ELR (cell line): ENCODE data around the gene RAD21L1.
A peak's percentile ranks its signal among the peaks of the same experiment; 100 is the strongest.

Experiments
- DNase-seq: peaks from one replicate; pipeline ENCODE4 v3.0.0-alpha.2; 2015; ENCODE audit warnings: low read depth

Gene RAD21L1

GRCh38 chr20:1225783-1226654 is at the start of gene RAD21L1:
Gene RAD21L1, plus strand, starts transcription at chr20:1226044. Its CDS starts 2,410 bp downstream, at chr20:1228454.
- DNase-seq: peak; percentile 75

- peak; percentile 31 for DNase-seq
Observed at GRCh38 chr20:1177680-1178079, 48.2 kb upstream of the RAD21L1 start.

- DNase-seq: no peak
Observed at GRCh38 chr20:1178103-1178502, 47.7 kb upstream of the RAD21L1 start.

DNA sequence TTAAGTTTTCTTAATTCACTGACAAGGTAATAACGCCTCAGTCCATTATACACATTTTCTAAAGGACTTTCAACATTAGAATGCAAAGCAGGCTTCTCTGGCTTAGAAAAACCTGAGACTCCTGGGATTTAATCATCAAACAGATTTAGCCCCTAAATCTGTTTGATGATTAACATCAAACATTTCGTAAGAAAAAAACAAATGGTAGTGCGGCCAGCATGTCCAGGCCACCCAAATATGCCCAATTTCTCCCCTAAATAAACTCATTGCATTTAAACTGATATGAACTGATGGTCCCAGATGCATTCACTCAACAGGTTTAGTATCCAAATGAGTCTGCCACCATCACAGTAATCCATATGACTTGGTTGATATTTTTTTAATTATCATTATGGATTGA is 47.2 kb upstream of the RAD21L1 start:
- no peak for DNase-seq

GRCh38 chr20:1180949-1181348 is 44.9 kb upstream of the RAD21L1 start:
- no peak for DNase-seq

- DNase-seq: no peak
Observed at GRCh38 chr20:1182106-1182505, 43.7 kb upstream of the RAD21L1 start.

DNA sequence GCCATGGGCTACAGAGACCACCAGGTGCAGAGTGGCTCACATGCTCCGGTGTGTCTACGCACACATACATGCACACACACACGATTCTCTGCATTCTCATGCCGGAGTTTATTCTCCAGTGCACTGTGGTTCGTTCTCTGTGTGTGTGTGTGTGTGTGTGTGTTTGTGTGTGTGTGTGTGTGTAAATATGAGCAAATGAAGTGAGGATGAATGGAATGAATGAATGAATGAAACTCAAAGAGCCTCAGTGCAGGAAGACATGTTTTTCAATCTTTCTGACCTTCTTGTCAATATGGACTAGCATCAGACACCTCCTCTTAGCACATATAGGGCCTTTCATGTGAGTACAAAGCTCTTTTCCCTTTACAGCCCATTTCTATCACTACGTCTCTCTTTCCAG is 42.7 kb upstream of the RAD21L1 start:
- DNase-seq: no peak

- no peak for DNase-seq
Observed at GRCh38 chr20:1184260-1184637, 41.6 kb upstream of the RAD21L1 start.

DNA sequence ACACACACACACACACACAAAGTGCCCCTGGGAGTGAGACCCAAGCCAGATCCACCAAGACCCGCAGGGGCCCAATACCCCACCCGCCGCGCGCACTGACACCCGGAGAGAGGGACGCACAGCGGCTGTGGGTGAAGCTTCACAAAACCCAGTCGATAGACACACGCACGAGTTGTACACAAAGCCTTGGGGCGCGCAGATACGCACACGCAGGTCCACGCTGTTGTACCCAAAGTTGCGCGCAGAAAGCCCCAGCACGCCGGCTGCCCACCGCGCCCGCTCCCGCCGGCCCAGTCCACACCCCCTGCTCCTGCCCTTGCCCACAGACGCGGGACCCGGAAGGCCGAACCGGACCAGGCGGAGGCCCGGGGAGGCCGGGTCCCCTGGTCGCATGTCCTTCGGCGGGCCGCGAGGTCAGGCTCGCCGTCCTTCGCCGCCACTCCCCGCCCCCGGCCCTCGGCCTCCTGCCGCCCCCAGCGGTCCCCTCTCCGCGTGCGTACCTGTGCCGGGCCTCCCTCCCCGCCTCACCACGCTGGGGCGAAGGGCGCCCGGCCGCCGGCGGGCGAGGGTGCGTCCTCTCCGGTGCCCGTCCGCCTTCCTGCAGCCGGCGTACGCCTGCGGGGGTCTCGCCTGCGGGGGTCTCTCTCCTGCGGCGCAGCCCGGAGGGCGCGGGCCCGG is 41.1 kb upstream of the RAD21L1 start, which contains the start of gene TMEM74B:
TMEM74B (minus strand) TSS at position 344 of the 678 bp plus-strand sequence. CDS start 1,180 bp downstream, outside the sequence.
- DNase-seq: no peak

- DNase-seq: no peak
Observed at GRCh38 chr20:1185316-1185741, 40.5 kb upstream of the RAD21L1 start.

DNA sequence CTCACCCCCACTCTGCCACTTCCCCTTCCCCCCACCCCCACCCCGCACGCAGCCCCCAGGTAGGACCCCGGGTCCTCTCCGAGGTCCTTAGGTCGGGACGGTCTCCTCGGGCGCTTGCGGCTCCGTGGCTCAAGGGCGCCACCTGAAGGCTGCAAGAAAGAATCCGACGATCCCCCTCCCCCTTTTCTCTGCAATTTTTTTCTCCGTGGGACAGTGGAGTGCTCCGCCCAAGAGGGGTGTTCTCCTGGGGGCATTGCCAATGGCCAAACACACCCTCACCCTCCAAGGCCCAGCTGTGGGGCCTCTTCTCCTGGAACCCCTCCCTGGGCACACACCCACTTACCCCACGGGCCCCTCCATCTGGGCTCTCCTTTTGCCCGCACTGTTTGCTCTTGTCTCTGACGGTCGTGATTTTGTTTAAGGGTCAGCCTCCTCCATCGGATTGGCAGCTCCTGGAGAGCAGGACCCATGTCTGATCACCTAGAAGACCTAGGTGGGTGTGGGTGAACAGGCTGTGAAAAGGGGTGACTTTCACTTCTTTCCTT is 40.0 kb upstream of the RAD21L1 start:
- DNase-seq: peak; percentile 59

DNA sequence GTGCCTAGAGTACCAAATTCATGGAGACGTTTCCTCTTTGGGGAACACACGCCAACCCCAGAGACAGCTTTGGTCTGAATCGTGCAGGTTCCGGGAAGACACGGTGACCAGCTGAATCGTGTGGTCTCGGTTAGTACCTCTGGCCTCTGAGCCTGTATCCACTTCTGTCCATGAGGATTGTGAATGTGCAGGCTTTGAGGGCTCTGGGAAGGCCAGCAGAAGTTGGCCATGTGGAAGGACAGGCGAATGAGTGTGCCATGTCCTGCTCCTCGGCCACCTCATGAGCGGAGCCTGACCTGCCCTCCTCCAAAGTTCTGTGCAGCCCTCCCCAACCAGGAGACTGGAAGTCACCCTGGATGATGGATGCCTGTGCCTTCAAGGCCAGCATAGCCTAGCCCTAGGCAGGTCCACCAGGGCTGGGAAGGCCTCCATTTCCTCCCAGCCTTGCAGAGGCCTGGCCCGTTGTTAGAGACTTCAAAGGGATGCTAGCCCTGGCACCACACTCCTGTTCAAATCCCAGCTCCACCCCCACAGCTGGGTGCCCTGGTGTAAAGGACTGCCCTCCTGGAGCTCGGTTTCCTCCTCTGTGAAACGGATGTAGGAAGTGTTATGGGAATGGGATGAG is 39.4 kb upstream of the RAD21L1 start:
- no peak for DNase-seq

- DNase-seq: no peak
Observed at GRCh38 chr20:1187605-1188171, 38.2 kb upstream of the RAD21L1 start.

GRCh38 chr20:1188347-1188746 is 37.5 kb upstream of the RAD21L1 start:
- DNase-seq: no peak

- DNase-seq: no peak
Observed at GRCh38 chr20:1189827-1190226, 36.0 kb upstream of the RAD21L1 start.

- no peak for DNase-seq
Observed at GRCh38 chr20:1190847-1191246, 35.0 kb upstream of the RAD21L1 start.

DNA sequence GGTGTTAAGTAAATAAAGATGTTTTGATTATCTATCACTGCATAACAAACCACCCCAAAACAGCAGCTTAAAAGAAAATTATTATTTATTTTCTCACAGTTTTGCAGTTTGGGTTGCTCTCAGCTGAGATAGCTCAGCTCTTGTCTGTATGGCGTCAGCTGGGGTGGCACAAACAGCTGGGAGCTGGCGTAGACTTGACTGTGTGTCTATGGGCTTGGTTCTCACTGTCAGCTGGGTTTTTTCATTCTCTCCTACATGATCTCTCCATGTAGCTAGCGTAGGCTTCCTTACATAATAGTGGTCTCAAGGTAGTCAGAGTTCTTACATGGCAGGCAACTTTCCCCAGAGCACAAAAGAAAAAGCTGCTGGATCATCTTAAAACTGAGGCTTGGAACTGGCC is 34.5 kb upstream of the RAD21L1 start:
- no peak for DNase-seq

- DNase-seq: no peak
Observed at GRCh38 chr20:1195226-1195625, 30.6 kb upstream of the RAD21L1 start.

DNA sequence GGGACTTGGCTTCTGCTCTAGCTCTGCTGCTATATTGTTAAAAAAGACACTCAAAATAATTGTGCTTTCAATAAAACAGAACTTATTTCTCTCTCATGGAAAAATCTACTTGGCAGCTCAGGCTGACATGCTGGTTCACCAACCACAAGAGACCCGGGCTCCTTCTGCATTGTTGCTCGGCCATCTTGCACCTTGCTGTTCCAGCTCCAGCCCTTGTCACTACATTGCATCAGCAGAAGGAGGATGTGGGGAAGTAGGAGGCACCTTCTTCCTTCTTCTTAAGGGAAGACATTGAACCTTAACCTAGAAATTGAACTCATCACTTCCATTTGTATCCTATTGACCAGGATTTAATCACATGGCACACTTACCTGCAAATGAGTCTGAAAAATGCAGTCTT is 29.2 kb upstream of the RAD21L1 start:
- no peak for DNase-seq

- DNase-seq: no peak
Observed at GRCh38 chr20:1197801-1198200, 28.0 kb upstream of the RAD21L1 start.

DNA sequence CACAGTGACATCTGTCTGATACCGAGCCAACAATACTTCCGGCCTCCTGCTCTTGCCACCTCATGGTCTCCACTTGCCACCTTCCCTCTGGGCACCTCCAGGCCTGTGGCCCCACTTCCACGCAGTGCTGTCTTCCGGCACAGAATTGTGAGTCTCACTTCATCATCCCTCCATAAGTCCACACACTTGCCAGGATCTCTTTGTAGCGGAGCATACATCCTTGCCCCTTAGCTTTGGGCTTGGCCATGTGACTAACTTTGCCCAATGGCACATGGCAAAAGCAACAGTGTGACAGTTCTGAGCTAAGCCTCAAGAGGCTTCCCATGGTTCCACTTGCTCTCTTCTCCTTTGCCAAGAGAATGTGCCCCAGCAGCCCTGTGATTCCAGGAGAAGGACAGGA is 27.1 kb upstream of the RAD21L1 start:
- DNase-seq: no peak

GRCh38 chr20:1199212-1199873 is 26.5 kb upstream of the RAD21L1 start:
- DNase-seq: no peak
